K562 (cell line): ENCODE data around the gene SLC30A1. TPM values are rescaled to one million over a fixed set of nuclear protein-coding genes. Genes with fewer than 3 reads are reported as not detected.

Source experiments
- ARHGAP35 ChIP-seq: fragments of 450-650 bp; IDR thresholded peaks from 2 replicates; pipeline ENCODE4 v1.6.1; 2018; ENCODE audit not compliant: partially characterized antibody
- ARID1B ChIP-seq: fragments of 450-650 bp; IDR thresholded peaks from 2 replicates; pipeline ENCODE4 v1.6.1; 2016; ENCODE audit warnings: antibody characterized with exemption, mild to moderate bottlenecking, inconsistent platforms
- CREBBP ChIP-seq: IDR thresholded peaks from one replicate; pipeline ENCODE4 v1.6.1; 2012; ENCODE audit warnings: low read depth, mild to moderate bottlenecking, control low read depth, inconsistent platforms, low read length
- GTF2A2 ChIP-seq: IDR thresholded peaks from 2 replicates; pipeline ENCODE4 v1.6.1; 2016; ENCODE audit warnings: mild to moderate bottlenecking, missing genetic modification characterization, missing compliant biosample characterization
- HCFC1 ChIP-seq: IDR thresholded peaks from 2 replicates; pipeline ENCODE4 v1.6.1; 2012; ENCODE audit warnings: low read depth, low read length, improper control_type of control experiment
- HDAC2 ChIP-seq: fragments of 450-650 bp; IDR thresholded peaks from 2 replicates; pipeline ENCODE4 v1.6.1; 2016; ENCODE audit warnings: mild to moderate bottlenecking
- NONO ChIP-seq, 2 experiments: fragments of 200-400 bp in 1 of 2; fragments of 450-650 bp in 1 of 2; formaldehyde crosslinking in 1 of 2; IDR thresholded peaks; 2 replicates each; pipeline ENCODE4 v1.6.1; 2017; ENCODE audit warnings: low read depth in 2 of 2, mild to moderate bottlenecking in 2 of 2, moderate library complexity in 2 of 2, low read length in 1 of 2
- RBBP5 ChIP-seq: fragments of 200-600 bp; sonication (generic); IDR thresholded peaks from 2 replicates; pipeline ENCODE4 v1.6.1; 2012; ENCODE audit warnings: borderline replicate concordance, mild to moderate bottlenecking, low read length, control low read depth, inconsistent platforms; ENCODE audit not compliant: insufficient read depth, poor library complexity, severe bottlenecking
- SAP30 ChIP-seq: fragments of 200-600 bp; sonication (generic); IDR thresholded peaks from 2 replicates; pipeline ENCODE4 v1.6.1; 2012; ENCODE audit warnings: borderline replicate concordance, low read depth, mild to moderate bottlenecking, moderate library complexity, low read length, control low read depth, inconsistent platforms; ENCODE audit not compliant: insufficient read depth, poor library complexity, severe bottlenecking
- SMARCA5 ChIP-seq: fragments of 450-650 bp; IDR thresholded peaks from 2 replicates; pipeline ENCODE4 v1.6.1; 2016
- STAG1 ChIP-seq: sonication (generic); formaldehyde crosslinking; IDR thresholded peaks from 2 replicates; pipeline ENCODE4 v1.5.0; 2020; ENCODE audit warnings: missing genetic modification reagents, borderline replicate concordance
- STAT5B ChIP-seq: fragments of 250-450 bp; sonication (Bioruptor Pico); IDR thresholded peaks from 2 replicates; pipeline ENCODE4 v1.8.0; 2021; ENCODE audit warnings: mild to moderate bottlenecking, inconsistent platforms
- SUPT5H ChIP-seq: fragments of 450-650 bp; IDR thresholded peaks from 2 replicates; pipeline ENCODE4 v1.6.1; 2016
- TFAM ChIP-seq: fragments of 250-450 bp; sonication (Bioruptor Pico); conservative IDR thresholded peaks from 2 replicates; pipeline ENCODE4 v1.5.0; 2021; ENCODE audit warnings: mild to moderate bottlenecking, moderate library complexity
- ZC3H11A ChIP-seq: IDR thresholded peaks from 2 replicates; pipeline ENCODE4 v1.6.1; 2012; ENCODE audit warnings: low read depth, low read length, improper control_type of control experiment
- ZNF140 ChIP-seq: fragments of 250-450 bp; sonication (Bioruptor Pico); IDR thresholded peaks from 2 replicates; pipeline ENCODE4 v1.8.0; 2021; ENCODE audit warnings: moderate library complexity, mild to moderate bottlenecking, inconsistent platforms
- ZNF165 ChIP-seq: fragments of 250-450 bp; sonication (Bioruptor Pico); IDR thresholded peaks from 2 replicates; pipeline ENCODE4 v1.4.0; 2020; ENCODE audit warnings: borderline replicate concordance
- ZNF644 ChIP-seq: fragments of 200-800 bp; sonication (Bioruptor generic); IDR thresholded peaks from 2 replicates; pipeline ENCODE4 v1.6.1; 2016; ENCODE audit warnings: low read depth, missing genetic modification characterization, missing compliant biosample characterization
- polyA plus RNA-seq, 8 experiments: library from polyadenylated mRNA; depleted of rRNA in 4 of 8; stranded (reverse) in 5 of 8; unstranded in 3 of 8; fragments of >200 nt; fragmentation: Nextera tagmentation in 2 of 8; fragmentation: Illumina TruSeq in 1 of 8; extraction: Ambion mirVana in 2 of 8; extraction: Trizol in 1 of 8; gene quantifications; 2 replicates each; pipeline versions ENCODE4 v1.2.1 to v1.2.3, GENCODE V29; 2011 to 2014; ENCODE audit warnings: inconsistent platforms in 1 of 8, missing spikeins in 1 of 8
- total RNA-seq, 7 experiments: library from RNA; depleted of rRNA in 6 of 7; stranded (reverse); fragments of >200 nt in 6 of 7; fragmentation: Illumina TruSeq in 2 of 7; extraction: Trizol in 2 of 7; gene quantifications; 2 replicates each; pipeline versions ENCODE4 v1.2.1 to v1.2.3, GENCODE V29; 2011 to 2021; ENCODE audit warnings: low replicate concordance in 1 of 7
- TF ChIP-seq, protein P1 (sequence below): fragments of 250-450 bp; sonication (Bioruptor Pico); IDR thresholded peaks from 2 replicates; pipeline ENCODE4 v1.4.0; 2020; ENCODE audit warnings: mild to moderate bottlenecking, moderate library complexity
- TF ChIP-seq, protein P2 (sequence below): fragments of 450-650 bp; IDR thresholded peaks from 2 replicates; pipeline ENCODE4 v1.6.1; 2016; ENCODE audit warnings: mild to moderate bottlenecking
- TF ChIP-seq, protein P3 (sequence below), 2 experiments: fragments of 450-650 bp in 1 of 2; sonication (generic) in 1 of 2; formaldehyde crosslinking in 1 of 2; IDR thresholded peaks in 1 of 2; conservative IDR thresholded peaks in 1 of 2; 2 replicates each; pipeline versions ENCODE4 v1.6.1 to v1.8.1; 2016 to 2023; ENCODE audit warnings: mild to moderate bottlenecking in 2 of 2, moderate library complexity in 2 of 2, inconsistent platforms in 1 of 2, missing genetic modification reagents in 1 of 2

SLC30A1 gene
- total and polyA plus RNA-seq, 9 of the 15 experiments (the other 6 are each of a cell fraction or from before 2014, with no cell fraction given) = 4.1 to 14.4 (median 6.6) TPM

DNA sequence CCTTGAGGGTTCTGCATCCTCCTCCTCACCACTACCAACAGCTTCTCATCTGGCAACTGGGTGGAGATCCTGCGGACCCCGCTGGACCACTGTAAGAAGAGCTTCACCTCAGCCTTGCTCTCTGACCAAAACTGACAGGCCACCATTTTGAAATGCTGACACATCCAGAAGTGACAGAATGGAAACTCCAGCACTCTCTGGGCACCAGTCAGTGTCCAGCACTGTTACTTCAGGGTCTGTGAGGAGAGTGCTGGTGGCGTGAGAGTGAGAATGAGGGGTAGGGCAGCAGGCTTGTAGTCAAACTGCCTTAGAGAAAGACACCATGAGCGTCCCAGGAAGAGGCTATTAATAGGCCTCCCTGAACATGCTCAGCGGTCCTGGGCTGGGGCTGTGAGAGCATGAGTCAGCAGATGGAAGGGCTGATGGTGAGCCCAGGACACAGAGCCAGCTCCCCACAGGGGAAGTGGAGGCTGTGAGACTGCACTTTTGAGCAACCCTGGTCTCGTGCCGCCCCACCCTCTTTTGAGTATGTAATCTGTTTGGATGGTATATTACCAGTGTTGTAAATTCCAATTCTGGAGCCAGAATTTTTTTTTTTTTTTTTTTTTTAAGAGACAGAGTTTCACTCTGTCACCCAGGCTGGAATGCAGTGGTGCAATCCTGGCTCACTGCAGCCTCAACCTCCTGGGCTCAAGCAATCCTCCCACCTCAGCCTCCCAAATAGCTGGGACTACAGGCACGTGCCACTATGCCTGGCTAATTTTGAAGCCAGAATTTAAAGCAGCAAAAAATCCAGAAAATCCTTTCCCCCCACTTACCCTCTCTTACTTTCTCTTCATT, 34.4 kb upstream of the SLC30A1 start (continued):
- TF ChIP-seq ZNF644 (peak; percentile 85), TFAM (CRISPR knock-in tag) (no peak), ARHGAP35 (peak; percentile 33), SUPT5H (peak; percentile 62), HCFC1 (peak; percentile 29; the same call in 1 of the 2 replicates), RBBP5 (peak; percentile 49), ZNF165 (CRISPR knock-in tag) (peak; percentile 71), HDAC2 (peak; percentile 72), STAT5B (no peak), SAP30 (no peak), STAG1 (no peak; the same call in 1 of the 2 replicates), CREBBP (no peak), ZNF140 (CRISPR knock-in tag) (no peak), ARID1B (peak; percentile 84), NONO (IDR thresholded peaks at IDR 0.05; ENCODE audit: low read depth in 2 of 2, low read length in 1 of 2) (peak in 1 of 2 experiments; percentile 93; a peak in 1 of 4 replicates), ZC3H11A (0 out of 2 replicates have a peak, but pooled peaks have one; percentile 41), SMARCA5 (peak; percentile 89), GTF2A2 (peak; percentile 85)
- TF ChIP-seq, protein P1, sequence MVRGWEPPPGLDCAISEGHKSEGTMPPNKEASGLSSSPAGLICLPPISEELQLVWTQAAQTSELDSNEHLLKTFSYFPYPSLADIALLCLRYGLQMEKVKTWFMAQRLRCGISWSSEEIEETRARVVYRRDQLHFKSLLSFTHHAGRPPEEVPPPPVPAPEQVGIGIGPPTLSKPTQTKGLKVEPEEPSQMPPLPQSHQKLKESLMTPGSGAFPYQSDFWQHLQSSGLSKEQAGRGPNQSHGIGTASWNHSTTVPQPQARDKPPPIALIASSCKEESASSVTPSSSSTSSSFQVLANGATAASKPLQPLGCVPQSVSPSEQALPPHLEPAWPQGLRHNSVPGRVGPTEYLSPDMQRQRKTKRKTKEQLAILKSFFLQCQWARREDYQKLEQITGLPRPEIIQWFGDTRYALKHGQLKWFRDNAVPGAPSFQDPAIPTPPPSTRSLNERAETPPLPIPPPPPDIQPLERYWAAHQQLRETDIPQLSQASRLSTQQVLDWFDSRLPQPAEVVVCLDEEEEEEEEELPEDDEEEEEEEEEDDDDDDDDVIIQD (CRISPR knock-in tag) = no peak
- TF ChIP-seq, protein P2, sequence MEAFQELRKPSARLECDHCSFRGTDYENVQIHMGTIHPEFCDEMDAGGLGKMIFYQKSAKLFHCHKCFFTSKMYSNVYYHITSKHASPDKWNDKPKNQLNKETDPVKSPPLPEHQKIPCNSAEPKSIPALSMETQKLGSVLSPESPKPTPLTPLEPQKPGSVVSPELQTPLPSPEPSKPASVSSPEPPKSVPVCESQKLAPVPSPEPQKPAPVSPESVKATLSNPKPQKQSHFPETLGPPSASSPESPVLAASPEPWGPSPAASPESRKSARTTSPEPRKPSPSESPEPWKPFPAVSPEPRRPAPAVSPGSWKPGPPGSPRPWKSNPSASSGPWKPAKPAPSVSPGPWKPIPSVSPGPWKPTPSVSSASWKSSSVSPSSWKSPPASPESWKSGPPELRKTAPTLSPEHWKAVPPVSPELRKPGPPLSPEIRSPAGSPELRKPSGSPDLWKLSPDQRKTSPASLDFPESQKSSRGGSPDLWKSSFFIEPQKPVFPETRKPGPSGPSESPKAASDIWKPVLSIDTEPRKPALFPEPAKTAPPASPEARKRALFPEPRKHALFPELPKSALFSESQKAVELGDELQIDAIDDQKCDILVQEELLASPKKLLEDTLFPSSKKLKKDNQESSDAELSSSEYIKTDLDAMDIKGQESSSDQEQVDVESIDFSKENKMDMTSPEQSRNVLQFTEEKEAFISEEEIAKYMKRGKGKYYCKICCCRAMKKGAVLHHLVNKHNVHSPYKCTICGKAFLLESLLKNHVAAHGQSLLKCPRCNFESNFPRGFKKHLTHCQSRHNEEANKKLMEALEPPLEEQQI = no peak
- TF ChIP-seq, protein P3, sequence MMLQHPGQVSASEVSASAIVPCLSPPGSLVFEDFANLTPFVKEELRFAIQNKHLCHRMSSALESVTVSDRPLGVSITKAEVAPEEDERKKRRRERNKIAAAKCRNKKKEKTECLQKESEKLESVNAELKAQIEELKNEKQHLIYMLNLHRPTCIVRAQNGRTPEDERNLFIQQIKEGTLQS (IDR thresholded peaks at IDR 0.05) = peak; percentile 86
- TF ChIP-seq, protein P3 (CRISPR knock-in tag; conservative IDR thresholded peaks at IDR 0.05) = no peak
